Endometrium (tissue), 2 donors: ENCODE data around the gene C11orf91.
"Not testable (repeated sequence)": the region's sequence is repeated elsewhere in the genome, so short reads cannot be mapped to it uniquely, and the experiment has no call there.

ENCODE experiments used
- FAIRE-seq: peaks from 2 replicates; lab custom pipeline; 2012; peaks lifted over from hg19 to GRCh38; lab: Jason Lieb, UNC
- donor health status: control.
- donor health status: control.

C11orf91 gene

GRCh38 chr11:33700502-33701271 lies at the start of gene C11orf91:
Gene C11orf91 (minus strand): TSS chr11:33700826. CDS start chr11:33700740, 86 bp downstream.
- FAIRE-seq: peak; percentile 23

- FAIRE-seq: no peak
These were observed 47.4 kb upstream of the C11orf91 start for GRCh38 chr11:33747979-33748378.

- no peak for FAIRE-seq
These were observed 42.7 kb upstream of the C11orf91 start for GRCh38 chr11:33743291-33743690.

- FAIRE-seq: peak; percentile 78
These were observed 41.7 kb upstream of the C11orf91 start for GRCh38 chr11:33742249-33742851.

- FAIRE-seq: no peak
These were observed 41.2 kb upstream of the C11orf91 start for GRCh38 chr11:33741806-33742205.

- FAIRE-seq: no peak
These were observed 36.8 kb upstream of the C11orf91 start for GRCh38 chr11:33737362-33737821.

GRCh38 chr11:33736148-33736812 lies 35.7 kb upstream of the C11orf91 start, which contains the start of gene CD59:
Gene CD59 (minus strand): TSS chr11:33736423. CDS start chr11:33722445, 13,978 bp downstream.
- FAIRE-seq: no peak

- FAIRE-seq: no peak
These were observed 34.9 kb upstream of the C11orf91 start for GRCh38 chr11:33735271-33736147.

GRCh38 chr11:33734441-33735270 lies 34.0 kb upstream of the C11orf91 start:
- no peak for FAIRE-seq

GRCh38 chr11:33733980-33734379 lies 33.4 kb upstream of the C11orf91 start:
- FAIRE-seq: no peak

- FAIRE-seq: no peak
These were observed 31.3 kb upstream of the C11orf91 start for GRCh38 chr11:33731723-33732531.

- no peak for FAIRE-seq
These were observed 30.1 kb upstream of the C11orf91 start for GRCh38 chr11:33730716-33731115.

GRCh38 chr11:33729072-33729664 lies 28.5 kb upstream of the C11orf91 start:
- not testable (repeated sequence) for FAIRE-seq

GRCh38 chr11:33727539-33727938 lies 26.9 kb upstream of the C11orf91 start:
- FAIRE-seq: not testable (repeated sequence)

GRCh38 chr11:33725496-33725895 lies 24.9 kb upstream of the C11orf91 start:
- no peak for FAIRE-seq

GRCh38 chr11:33724644-33725035 lies 24.0 kb upstream of the C11orf91 start:
- FAIRE-seq: no peak

GRCh38 chr11:33723238-33723881 lies 22.7 kb upstream of the C11orf91 start:
- no peak for FAIRE-seq

- FAIRE-seq: no peak
These were observed 22.1 kb upstream of the C11orf91 start for GRCh38 chr11:33722590-33723234.

GRCh38 chr11:33721984-33722383 lies 21.4 kb upstream of the C11orf91 start:
- FAIRE-seq: no peak
